Natural killer cell treated with Interleukin-12 subunit alpha and Interleukin-12 subunit beta and Interleukin-15 and Interleukin-18, amount 100 ng/mL, for 72 hours (primary cell): ENCODE results near the gene DPM2. TPM values are rescaled to one million over a fixed set of nuclear protein-coding genes. Genes with fewer than 3 reads are reported as not detected.

Source experiments
- ATAC-seq, 2 donors: fragments of 150-1000 bp; cut with Tn5 transposase in 1 of 2; sonication (Bioruptor Pico), chemical (Tn5 transposase) in 1 of 2; 2 replicates each; pipeline ENCODE4 v1.10.0; 2021
- DNase-seq: peaks from one replicate; pipeline ENCODE4 v3.0.0; 2022; ENCODE audit warnings: low spot score
- H3K27ac Mint-ChIP-seq, 2 donors: 1 replicate in 1 of 2; 2 replicates in 1 of 2; pipeline ENCODE4 v1.8.0; 2022; ENCODE audit warnings: mixed read lengths in 2 of 2, mild to moderate bottlenecking in 1 of 2, moderate library complexity in 1 of 2
- H3K27me3 Mint-ChIP-seq, 2 donors: 1 replicate in 1 of 2; 2 replicates in 1 of 2; pipeline ENCODE4 v1.8.0; 2022; ENCODE audit warnings: mixed read lengths in 2 of 2
- H3K36me3 Mint-ChIP-seq: one replicate; pipeline ENCODE4 v1.8.0; 2022; ENCODE audit warnings: mixed read lengths
- H3K4me1 Mint-ChIP-seq, 2 donors: 1 replicate in 1 of 2; 2 replicates in 1 of 2; pipeline ENCODE4 v1.8.0; 2022; ENCODE audit warnings: low read depth in 2 of 2, mixed read lengths in 2 of 2, mild to moderate bottlenecking in 1 of 2
- H3K4me3 Mint-ChIP-seq: one replicate; pipeline ENCODE4 v1.8.0; 2022; ENCODE audit warnings: mixed read lengths
- H3K9me3 Mint-ChIP-seq: 2 replicates; pipeline ENCODE4 v1.8.0; 2022; ENCODE audit warnings: mixed read lengths
- total RNA-seq, 2 donors: library from RNA; stranded (reverse); gene quantifications; one replicate each; pipeline ENCODE4 v1.2.3, GENCODE V29; 2022

DPM2 gene
- total RNA-seq, 2 donors from 2014 or later = 47.9 to 74.4 TPM

GRCh38 chr9:127908660-127908926 lies 29.1 kb downstream of the DPM2 start:
- ATAC-seq = no peak
- H3K4me1 Mint-ChIP-seq = peaks cover 32 to 44% of the 10 kb centered on the region in 2 donors
- no peak overlapping the region for H3K27ac Mint-ChIP-seq

GRCh38 chr9:127907867-127908659 lies 29.6 kb downstream of the DPM2 start:
- Mint-ChIP-seq H3K27me3 (no peaks in the 10 kb centered on the region), H3K4me1 (peaks cover 36 to 49% of the 10 kb centered on the region in 2 donors), H3K9me3 (no peaks in the 10 kb centered on the region), H3K4me3 (no peak overlapping the region), H3K36me3 (peaks cover 7% of the 10 kb centered on the region), H3K27ac (peak overlapping the region; percentile 100)
- no peak for ATAC-seq
- DNase-seq = no peak

More at GRCh38 chr9:127908660-127908926, 29.1 kb downstream of the DPM2 start:
- no peaks in the 10 kb centered on the region for H3K27me3 Mint-ChIP-seq
- no peaks in the 10 kb centered on the region for H3K9me3 Mint-ChIP-seq
- no peak overlapping the region for H3K4me3 Mint-ChIP-seq
- DNase-seq = no peak
- H3K36me3 Mint-ChIP-seq = peaks cover 7% of the 10 kb centered on the region

GRCh38 chr9:127905788-127906191 lies 31.9 kb downstream of the DPM2 start:
- DNase-seq (peak; percentile 73), ATAC-seq (peak; percentile 55 to 60)

GRCh38 chr9:127905004-127905728 lies 32.5 kb downstream of the DPM2 start:
- peak; percentile 48 to 70 for ATAC-seq
- no peaks in the 10 kb centered on the region for H3K27me3 Mint-ChIP-seq
- DNase-seq = peak; percentile 69
- peaks cover 34 to 46% of the 10 kb centered on the region in 2 donors for H3K4me1 Mint-ChIP-seq
- H3K27ac Mint-ChIP-seq = peak overlapping the region; percentile 100
- no peaks in the 10 kb centered on the region for H3K9me3 Mint-ChIP-seq
- H3K36me3 Mint-ChIP-seq = no peaks in the 10 kb centered on the region
- peak overlapping the region; percentile 97 for H3K4me3 Mint-ChIP-seq

More at GRCh38 chr9:127905788-127906191, 31.9 kb downstream of the DPM2 start:
- Mint-ChIP-seq H3K27me3 (no peaks in the 10 kb centered on the region), H3K27ac (peak overlapping the region; percentile 100), H3K36me3 (peaks cover 3% of the 10 kb centered on the region), H3K4me1 (peaks cover 36 to 49% of the 10 kb centered on the region in 2 donors), H3K9me3 (no peaks in the 10 kb centered on the region), H3K4me3 (peak overlapping the region; percentile 97)

- no peaks in the 10 kb centered on the region for H3K27me3 Mint-ChIP-seq
- H3K4me3 Mint-ChIP-seq = peak overlapping the region; percentile 97
- DNase-seq = peak; percentile 59
- no peaks in the 10 kb centered on the region for H3K36me3 Mint-ChIP-seq
- ATAC-seq = peak in 1 of 2 donors; percentile 1
- peak overlapping the region; percentile 100 for H3K27ac Mint-ChIP-seq
- H3K9me3 Mint-ChIP-seq = no peaks in the 10 kb centered on the region
- H3K4me1 Mint-ChIP-seq = peaks cover 34 to 46% of the 10 kb centered on the region in 2 donors
Measured at GRCh38 chr9:127904561-127905003, 33.1 kb downstream of the DPM2 start.

- H3K36me3 Mint-ChIP-seq = no peaks in the 10 kb centered on the region
- DNase-seq (peak; percentile 88), ATAC-seq (peak; percentile 57 to 65)
- H3K27me3 Mint-ChIP-seq = no peaks in the 10 kb centered on the region
- H3K4me3 Mint-ChIP-seq = peak overlapping the region; percentile 97
- H3K9me3 Mint-ChIP-seq = no peaks in the 10 kb centered on the region
- peaks cover 34 to 46% of the 10 kb centered on the region in 2 donors for H3K4me1 Mint-ChIP-seq
- peak overlapping the region; percentile 100 for H3K27ac Mint-ChIP-seq
Measured at GRCh38 chr9:127903557-127904475, 33.8 kb downstream of the DPM2 start.

- Mint-ChIP-seq H3K27me3 (no peaks in the 10 kb centered on the region), H3K36me3 (peaks cover 12% of the 10 kb centered on the region), H3K4me1 (peaks cover 28 to 31% of the 10 kb centered on the region in 2 donors), H3K9me3 (no peaks in the 10 kb centered on the region), H3K4me3 (peak within 1 kb of the TSS; percentile 82), H3K27ac (peak within 1 kb of the TSS; percentile 64 to 78)
- ATAC-seq (peak; percentile 90 to 93), DNase-seq (peak; percentile 85)
Measured at GRCh38 chr9:127899128-127899943, 38.3 kb downstream of the DPM2 start, which contains the start of gene ST6GALNAC6. Gene ST6GALNAC6, minus strand, starts transcription at chr9:127899603. Its CDS starts 1,622 bp downstream, at chr9:127897981.

GRCh38 chr9:127898433-127899127 lies 39.1 kb downstream of the DPM2 start:
- Mint-ChIP-seq H3K27me3 (no peaks in the 10 kb centered on the region), H3K9me3 (no peaks in the 10 kb centered on the region), H3K27ac (peak overlapping the region; percentile 64 to 78), H3K4me1 (peaks cover 25 to 29% of the 10 kb centered on the region in 2 donors), H3K36me3 (peaks cover 19% of the 10 kb centered on the region), H3K4me3 (peak overlapping the region; percentile 82)
- ATAC-seq (peak; percentile 22 to 50), DNase-seq (peak; percentile 70)

GRCh38 chr9:127897193-127897692 lies 40.4 kb downstream of the DPM2 start:
- peak; percentile 56 for DNase-seq
- H3K36me3 Mint-ChIP-seq = peaks cover 32% of the 10 kb centered on the region
- no peaks in the 10 kb centered on the region for H3K9me3 Mint-ChIP-seq
- H3K4me3 Mint-ChIP-seq = peak overlapping the region; percentile 34
- H3K27me3 Mint-ChIP-seq = no peaks in the 10 kb centered on the region
- H3K4me1 Mint-ChIP-seq = peaks cover 18 to 31% of the 10 kb centered on the region in 2 donors
- ATAC-seq = peak; percentile 24 to 53
- H3K27ac Mint-ChIP-seq = no peak overlapping the region

GRCh38 chr9:127896395-127897192 lies 41.1 kb downstream of the DPM2 start:
- H3K4me3 Mint-ChIP-seq = no peak overlapping the region
- no peaks in the 10 kb centered on the region for H3K9me3 Mint-ChIP-seq
- peaks cover 32% of the 10 kb centered on the region for H3K36me3 Mint-ChIP-seq
- ATAC-seq = no peak
- H3K27me3 Mint-ChIP-seq = no peaks in the 10 kb centered on the region
- peaks cover 18 to 31% of the 10 kb centered on the region in 2 donors for H3K4me1 Mint-ChIP-seq
- no peak overlapping the region for H3K27ac Mint-ChIP-seq
- DNase-seq = peak; percentile 58

GRCh38 chr9:127895811-127896210 lies 41.8 kb downstream of the DPM2 start:
- Mint-ChIP-seq H3K4me1 (peaks cover 14 to 32% of the 10 kb centered on the region in 2 donors), H3K4me3 (no peak overlapping the region), H3K9me3 (no peaks in the 10 kb centered on the region), H3K36me3 (peaks cover 32% of the 10 kb centered on the region), H3K27me3 (no peaks in the 10 kb centered on the region), H3K27ac (peak overlapping the region in 1 of 2 donors; percentile 35)
- ATAC-seq (no peak), DNase-seq (peak; percentile 29)
